Gastrocnemius medialis (tissue), 4 donors: ENCODE results near the gene MYLK2. TPM values are rescaled to one million over a fixed set of nuclear protein-coding genes. Genes with fewer than 3 reads are reported as not detected.

Source experiments
- ATAC-seq, 2 donors: fragments of 150-250 bp; one replicate each; pipeline ENCODE4 v1.9.1; 2016
- DNase-seq, 2 donors: peaks; one replicate each; pipeline ENCODE4 v3.0.0-alpha.2; 2019
- H3K27ac ChIP-seq, 4 donors: fragments of 200-600 bp; sonication (generic); 1 replicate in 1 of 4; 2 replicates in 3 of 4; pipeline ENCODE4 v1.5.1; 2016 to 2018; ENCODE audit warnings: mild to moderate bottlenecking in 2 of 4, moderate library complexity in 1 of 4
- H3K27me3 ChIP-seq, 3 donors: fragments of 200-600 bp; sonication (generic) in 2 of 3; 1 replicate in 1 of 3; 2 replicates in 2 of 3; pipeline versions ENCODE4 v1.5.1 to v1.6.0; 2016 to 2019; ENCODE audit warnings: mild to moderate bottlenecking in 1 of 3, moderate library complexity in 1 of 3
- H3K36me3 ChIP-seq, 2 donors: fragments of 200-600 bp; sonication (generic) in 1 of 2; one replicate each; pipeline ENCODE4 v1.5.1; 2017 to 2018
- H3K4me1 ChIP-seq, 2 donors: fragments of 200-600 bp; sonication (generic) in 1 of 2; one replicate each; pipeline ENCODE4 v1.5.1; 2016 to 2017; ENCODE audit warnings: mild to moderate bottlenecking in 2 of 2
- H3K4me3 ChIP-seq, 4 donors: fragments of 200-600 bp; sonication (generic) in 3 of 4; 1 replicate in 1 of 4; 2 replicates in 3 of 4; pipeline ENCODE4 v1.5.1; 2016 to 2019; ENCODE audit warnings: mild to moderate bottlenecking in 2 of 4
- H3K9me3 ChIP-seq, 3 donors: fragments of 200-600 bp; sonication (generic) in 2 of 3; 1 replicate in 1 of 3; 2 replicates in 2 of 3; pipeline ENCODE4 v1.5.1; 2016 to 2019
- POLR2A ChIP-seq, 2 donors: fragments of 450-650 bp; IDR thresholded peaks; one replicate each; pipeline ENCODE4 v1.6.1; 2017; ENCODE audit warnings: antibody characterized with exemption in 2 of 2, mild to moderate bottlenecking in 2 of 2, moderate library complexity in 2 of 2
- in situ Hi-C, 4 donors: fragments of 200-750 bp; cut with MboI; loops; one replicate each; pipeline versions ENCODE4 v1.15.0 to v1.8.0; 2017; ENCODE audit warnings: low sequenced_read_pairs in 4 of 4
- intact Hi-C: fragments of 100-400 bp; cut with DNase I; formaldehyde crosslinking; loops from one replicate; pipeline ENCODE4 v1.15.1; 2023; ENCODE audit warnings: low total_unique reads
- total RNA-seq, 4 donors: library from RNA; depleted of rRNA; stranded (reverse); fragments of >200 nt; gene quantifications; one replicate each; pipeline versions ENCODE4 v1.1.0 to v1.2.3, GENCODE V29; 2016
- TF ChIP-seq, protein P1 (sequence below), 5 experiments: fragments of 450-650 bp in 3 of 5; fragments of 200-600 bp in 2 of 5; sonication (generic) in 2 of 5; IDR thresholded peaks in 4 of 5; conservative IDR thresholded peaks in 1 of 5; 1 replicate in 4 of 5; 2 replicates in 1 of 5; pipeline ENCODE4 v1.5.1; 2016 to 2019; ENCODE audit warnings: antibody characterized with exemption in 5 of 5, mild to moderate bottlenecking in 3 of 5, moderate library complexity in 3 of 5

The MYLK2 gene
- total RNA-seq, 4 donors from 2014 or later: 17.2 to 255 (median 88.4) TPM

- H3K4me3 ChIP-seq: peak overlapping the region in 1 of 4 donors; percentile 41
- no peaks in the 10 kb centered on the region for H3K36me3 ChIP-seq
- intact Hi-C loops (no loop called here), in situ Hi-C loops (loop anchor here in 1 of 4 donors (25.0 kb wide), 1 partner anchor 107 kb away; the partner anchor contains the start of gene TPX2)
- DNase-seq: no peak
- TF ChIP-seq, protein P1, sequence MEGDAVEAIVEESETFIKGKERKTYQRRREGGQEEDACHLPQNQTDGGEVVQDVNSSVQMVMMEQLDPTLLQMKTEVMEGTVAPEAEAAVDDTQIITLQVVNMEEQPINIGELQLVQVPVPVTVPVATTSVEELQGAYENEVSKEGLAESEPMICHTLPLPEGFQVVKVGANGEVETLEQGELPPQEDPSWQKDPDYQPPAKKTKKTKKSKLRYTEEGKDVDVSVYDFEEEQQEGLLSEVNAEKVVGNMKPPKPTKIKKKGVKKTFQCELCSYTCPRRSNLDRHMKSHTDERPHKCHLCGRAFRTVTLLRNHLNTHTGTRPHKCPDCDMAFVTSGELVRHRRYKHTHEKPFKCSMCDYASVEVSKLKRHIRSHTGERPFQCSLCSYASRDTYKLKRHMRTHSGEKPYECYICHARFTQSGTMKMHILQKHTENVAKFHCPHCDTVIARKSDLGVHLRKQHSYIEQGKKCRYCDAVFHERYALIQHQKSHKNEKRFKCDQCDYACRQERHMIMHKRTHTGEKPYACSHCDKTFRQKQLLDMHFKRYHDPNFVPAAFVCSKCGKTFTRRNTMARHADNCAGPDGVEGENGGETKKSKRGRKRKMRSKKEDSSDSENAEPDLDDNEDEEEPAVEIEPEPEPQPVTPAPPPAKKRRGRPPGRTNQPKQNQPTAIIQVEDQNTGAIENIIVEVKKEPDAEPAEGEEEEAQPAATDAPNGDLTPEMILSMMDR (IDR thresholded peaks at IDR 0.05 in 4 of 5, conservative IDR thresholded peaks at IDR 0.05 in 1 of 5): no peak
- no peak for TF ChIP-seq POLR2A (IDR thresholded peaks at IDR 0.05)
- no peak for ATAC-seq
- peaks cover 0 to 11% of the 10 kb centered on the region in 2 donors for H3K4me1 ChIP-seq
- H3K9me3 ChIP-seq: no peaks in the 10 kb centered on the region
- H3K27ac ChIP-seq: peak overlapping the region; percentile 22 to 48 (median 34)
- no peaks in the 10 kb centered on the region for H3K27me3 ChIP-seq
These were observed 24.7 kb downstream of the MYLK2 start for GRCh38 chr20:31843881-31844280.

DNA sequence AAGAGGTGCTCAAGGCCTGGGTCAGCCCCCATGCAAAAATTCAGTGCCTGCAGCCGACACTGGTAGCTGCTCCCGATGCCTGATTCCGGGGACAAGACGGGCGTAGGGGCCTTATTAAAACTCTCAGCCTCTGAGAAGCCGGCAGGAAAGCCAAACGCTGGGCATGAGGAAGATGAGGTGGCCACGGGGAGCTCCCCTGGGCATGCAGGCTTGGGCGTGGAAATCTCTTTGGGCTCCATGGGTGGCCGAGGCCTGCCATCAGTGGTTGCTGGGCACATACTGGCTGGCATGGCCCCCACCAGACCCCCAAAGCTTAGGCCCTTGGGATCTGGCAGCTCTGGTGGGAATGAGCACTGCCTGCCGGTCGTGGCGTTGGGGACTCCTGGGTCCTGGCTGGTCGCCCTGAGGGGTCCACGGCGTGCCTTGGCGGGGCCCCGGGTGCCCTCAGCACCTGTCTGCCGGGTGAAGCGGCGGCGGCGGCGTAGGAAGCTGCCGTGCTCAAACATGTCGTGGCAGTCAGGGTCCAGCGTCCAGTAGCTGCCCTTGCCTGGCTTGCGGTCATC is 25.7 kb downstream of the MYLK2 start:
- in situ Hi-C loops: loop anchor here in 1 of 4 donors (25.0 kb wide), 1 partner anchor 108 kb away; the partner anchor contains the start of gene TPX2
- DNase-seq (no peak), ATAC-seq (no peak)
- TF ChIP-seq, protein P1 (IDR thresholded peaks at IDR 0.05 in 4 of 5, conservative IDR thresholded peaks at IDR 0.05 in 1 of 5): no peak
- TF ChIP-seq POLR2A (IDR thresholded peaks at IDR 0.05): no peak
- H3K4me3 ChIP-seq: peak overlapping the region in 3 of 4 donors; percentile 33 to 41 (median 38)
- H3K9me3 ChIP-seq: no peaks in the 10 kb centered on the region
- no peaks in the 10 kb centered on the region for H3K36me3 ChIP-seq
- H3K4me1 ChIP-seq: peaks cover 0 to 11% of the 10 kb centered on the region in 2 donors
- H3K27ac ChIP-seq: peak overlapping the region; percentile 45 to 53 (median 50)
- intact Hi-C loops: no loop called here
- H3K27me3 ChIP-seq: peaks cover 0 to 4% (median 0%) of the 10 kb centered on the region in 3 donors

DNA sequence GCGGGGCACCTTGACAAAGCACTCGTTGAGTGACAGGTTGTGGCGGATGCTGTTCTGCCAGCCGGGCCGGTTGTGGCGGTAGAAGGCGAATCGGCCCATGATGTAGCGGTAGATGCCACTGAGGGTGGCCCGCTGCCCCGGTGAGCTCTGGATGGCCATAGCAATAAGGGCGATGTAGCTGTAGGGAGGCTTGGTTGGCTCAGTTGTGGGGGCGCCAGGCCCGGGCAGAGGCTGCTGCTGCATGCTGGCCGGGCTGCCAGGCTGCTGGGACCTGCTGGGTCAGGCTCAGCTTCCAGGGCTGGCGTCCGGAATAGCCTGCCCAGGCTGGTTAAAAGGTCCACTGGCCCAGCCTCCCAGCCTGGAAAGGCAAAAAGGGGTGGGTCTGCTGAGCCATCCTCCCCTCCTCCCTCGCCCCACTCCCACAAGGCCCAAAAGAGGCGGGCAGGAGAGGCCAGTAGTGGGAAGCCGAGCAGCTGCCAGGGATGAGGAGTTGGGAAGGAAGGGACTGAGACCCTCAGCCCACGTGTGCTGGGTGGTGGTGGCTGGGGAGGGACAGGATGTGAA is 26.2 kb downstream of the MYLK2 start, which contains the start of gene FOXS1:
TSS of gene FOXS1 (minus strand) at position 305 of the 564 bp plus-strand sequence. CDS start at position 243, 62 bp downstream.
- TF ChIP-seq, protein P1 (IDR thresholded peaks at IDR 0.05 in 4 of 5, conservative IDR thresholded peaks at IDR 0.05 in 1 of 5): no peak
- peak in 1 of 2 donors; percentile 17 for TF ChIP-seq POLR2A (IDR thresholded peaks at IDR 0.05)
- intact Hi-C loops: no loop called here
- no peaks in the 10 kb centered on the region for H3K9me3 ChIP-seq
- peaks cover 0 to 11% of the 10 kb centered on the region in 2 donors for H3K4me1 ChIP-seq
- H3K4me3 ChIP-seq: peak within 1 kb of the TSS in 3 of 4 donors; percentile 33 to 41 (median 38)
- in situ Hi-C loops: loop anchor here in 1 of 4 donors (25.0 kb wide), 1 partner anchor 108 kb away; the partner anchor contains the start of gene TPX2
- ATAC-seq (peak in 1 of 2 donors; percentile 7), DNase-seq (no peak)
- no peaks in the 10 kb centered on the region for H3K36me3 ChIP-seq
- peaks cover 0 to 5% (median 4%) of the 10 kb centered on the region in 3 donors for H3K27me3 ChIP-seq
- H3K27ac ChIP-seq: peak within 1 kb of the TSS; percentile 45 to 53 (median 50)

DNA sequence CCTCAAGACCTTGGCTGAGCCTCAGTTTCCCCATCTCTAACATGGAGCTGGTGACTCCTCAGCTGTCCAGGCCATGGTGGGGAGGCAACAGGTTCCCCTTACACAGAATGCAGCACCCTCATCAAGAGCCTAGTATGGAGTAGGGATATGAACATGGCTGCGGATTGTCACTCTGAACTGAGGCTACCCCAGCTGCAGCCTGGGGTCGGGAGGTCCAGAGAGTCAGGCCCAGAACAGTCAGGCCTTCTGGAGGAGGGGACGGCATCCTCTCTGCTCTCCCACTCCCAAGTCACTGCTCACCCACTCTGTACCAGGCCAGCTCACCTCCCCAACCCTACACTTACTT is 27.6 kb downstream of the MYLK2 start:
- Histone ChIP-seq H3K27ac (no peak overlapping the region), H3K4me1 (peaks cover 0 to 11% of the 10 kb centered on the region in 2 donors), H3K4me3 (no peak overlapping the region), H3K27me3 (peaks cover 0 to 6% (median 4%) of the 10 kb centered on the region in 3 donors), H3K9me3 (no peaks in the 10 kb centered on the region), H3K36me3 (no peaks in the 10 kb centered on the region)
- in situ Hi-C loops (loop anchor here in 1 of 4 donors (25.0 kb wide), 1 partner anchor 109 kb away; the partner anchor contains the start of gene TPX2), intact Hi-C loops (loop anchor here (1.0 kb wide), 1 partner anchor 23 kb away; no protein-coding TSS in a partner anchor)
- ATAC-seq (no peak), DNase-seq (no peak)
- TF ChIP-seq POLR2A (IDR thresholded peaks at IDR 0.05): no peak
- TF ChIP-seq, protein P1 (IDR thresholded peaks at IDR 0.05 in 4 of 5, conservative IDR thresholded peaks at IDR 0.05 in 1 of 5): peak in 2 of 5 experiments; percentile 7 to 18
